ENCODE data around the gene MITF.

- TF ChIP-seq CTCF (IDR thresholded peaks at IDR 0.05; ENCODE audit: poor library complexity, severe bottlenecking) (no peak), TAF1 (IDR thresholded peaks at IDR 0.05; ENCODE audit: low read depth) (no peak), EZH2 (IDR thresholded peaks at IDR 0.05; ENCODE audit: borderline replicate concordance, insufficient read depth, low read length, poor library complexity, severe bottlenecking) (no peak), SMC3 (conservative IDR thresholded peaks at IDR 0.05; ENCODE audit: poor library complexity) (no peak), POLR2AphosphoS5 (IDR thresholded peaks at IDR 0.05) (no peak), REST (IDR thresholded peaks at IDR 0.05; ENCODE audit: borderline replicate concordance) (no peak), RAD21 (conservative IDR thresholded peaks at IDR 0.05) (no peak), EP300 (conservative IDR thresholded peaks at IDR 0.05; ENCODE audit: poor library complexity, severe bottlenecking) (no peak)
Observed at GRCh38 chr3:69932087-69932486, 192.8 kb downstream of the MITF start.
